GM18868 (cell line): ENCODE results near the gene PTPRN2.

Experiments
- ATAC-seq: cut with Tn5 transposase; IDR thresholded peaks from one replicate; pipeline ENCODE4 v1.9.1; 2021; ENCODE audit warnings: mild to moderate bottlenecking, moderate library complexity; ENCODE audit not compliant: unreplicated experiment

Gene PTPRN2

GRCh38 chr7:157553256-157553655 is 1034.4 kb downstream of the PTPRN2 start:
- no peak for ATAC-seq

- ATAC-seq = no peak
These were observed 1035.2 kb downstream of the PTPRN2 start for GRCh38 chr7:157552295-157552993.

GRCh38 chr7:157551325-157552070 is 1036.1 kb downstream of the PTPRN2 start:
- no peak for ATAC-seq

- no peak for ATAC-seq
These were observed 1037.0 kb downstream of the PTPRN2 start for GRCh38 chr7:157550300-157551275.

- ATAC-seq = no peak
These were observed 1037.9 kb downstream of the PTPRN2 start for GRCh38 chr7:157549612-157550299.

- ATAC-seq = no peak
These were observed 1038.8 kb downstream of the PTPRN2 start for GRCh38 chr7:157548691-157549303.

- no peak for ATAC-seq
These were observed 1040.0 kb downstream of the PTPRN2 start for GRCh38 chr7:157547611-157548010.

- no peak for ATAC-seq
These were observed 1040.5 kb downstream of the PTPRN2 start for GRCh38 chr7:157547102-157547501.

- ATAC-seq = no peak
These were observed 1042.0 kb downstream of the PTPRN2 start for GRCh38 chr7:157545681-157546060.

GRCh38 chr7:157544980-157545680 is 1042.5 kb downstream of the PTPRN2 start:
- ATAC-seq = no peak

GRCh38 chr7:157544226-157544625 is 1043.4 kb downstream of the PTPRN2 start:
- ATAC-seq = no peak

GRCh38 chr7:157543791-157544190 is 1043.8 kb downstream of the PTPRN2 start:
- no peak for ATAC-seq

- no peak for ATAC-seq
These were observed 1044.3 kb downstream of the PTPRN2 start for GRCh38 chr7:157543276-157543675.

GRCh38 chr7:157542068-157543021 is 1045.3 kb downstream of the PTPRN2 start:
- no peak for ATAC-seq

GRCh38 chr7:157541295-157542067 is 1046.1 kb downstream of the PTPRN2 start:
- ATAC-seq = no peak

- ATAC-seq = no peak
These were observed 1046.9 kb downstream of the PTPRN2 start for GRCh38 chr7:157540606-157541294.

GRCh38 chr7:157540020-157540419 is 1047.6 kb downstream of the PTPRN2 start:
- ATAC-seq = no peak
